H1 (cell line): ENCODE data around the gene GYPC. TPM values are rescaled to one million over a fixed set of nuclear protein-coding genes. Genes with fewer than 3 reads are reported as not detected.
A peak's percentile ranks its signal among the peaks of the same experiment; 100 is the strongest.

Experiments used
- CTCF ChIA-PET: fragments of 300-600 bp; sonication (Branson Sonifier 250); formaldehyde crosslinking; loops from one replicate; lab custom pipeline; 2021; ENCODE audit not compliant: partially characterized antibody; lab: Charles Lee
- POLR2A ChIA-PET: fragments of 300-600 bp; sonication (Branson Sonifier 250); formaldehyde crosslinking; loops from one replicate; lab custom pipeline; 2021; ENCODE audit warnings: inconsistent platforms; ENCODE audit not compliant: partially characterized antibody; lab: Charles Lee
- DNase-seq, 2 experiments: peaks; one replicate each; pipeline versions ENCODE4 v3.0.0 to v3.0.0-alpha.2; 2010 to 2022; ENCODE audit warnings: low spot score in 2 of 2, low read depth in 1 of 2, mixed read lengths in 1 of 2
- FAIRE-seq: peaks from 2 replicates; lab custom pipeline; 2011; peaks lifted over from hg19 to GRCh38; lab: Jason Lieb, UNC
- H2AFZ ChIP-seq: 2 replicates; pipeline ENCODE4 v1.8.1; 2012; ENCODE audit warnings: low read length, inconsistent platforms
- H2AK5ac ChIP-seq: 2 replicates; pipeline ENCODE4 v1.6.1; 2013; ENCODE audit warnings: low read depth, low read length
- H2BK120ac ChIP-seq: replicated peaks from 2 replicates; pipeline ENCODE3; 2013; ENCODE audit warnings: low read depth, low read length, inconsistent platforms
- H2BK12ac ChIP-seq: 2 replicates; pipeline ENCODE4 v1.6.1; 2013; ENCODE audit warnings: low read depth, low read length
- H2BK15ac ChIP-seq: 2 replicates; pipeline ENCODE4 v1.6.1; 2013; ENCODE audit warnings: low read length
- H2BK20ac ChIP-seq: 2 replicates; pipeline ENCODE4 v1.6.1; 2013; ENCODE audit warnings: low read length
- H2BK5ac ChIP-seq: 2 replicates; pipeline ENCODE4 v1.6.1; 2013; ENCODE audit warnings: low read depth, low read length
- H3K14ac ChIP-seq: 2 replicates; pipeline ENCODE4 v1.6.1; 2013; ENCODE audit warnings: inconsistent platforms; ENCODE audit not compliant: insufficient read length
- H3K18ac ChIP-seq: 2 replicates; pipeline ENCODE4 v1.6.1; 2013; ENCODE audit warnings: low read length; ENCODE audit errors: extremely low read depth
- H3K23ac ChIP-seq: 2 replicates; pipeline ENCODE4 v1.6.1; 2013; ENCODE audit warnings: inconsistent platforms; ENCODE audit not compliant: insufficient read length
- H3K23me2 ChIP-seq: 2 replicates; pipeline ENCODE4 v1.6.1; 2013; ENCODE audit warnings: low read depth, low read length
- H3K27ac ChIP-seq: 2 replicates; pipeline ENCODE4 v1.6.1; 2011; ENCODE audit warnings: low read depth, low read length, inconsistent platforms
- H3K27me3 ChIP-seq, 4 experiments: replicated peaks in 1 of 4; 1 replicate in 1 of 4; 2 replicates in 3 of 4; pipeline versions ENCODE4 v1.6.1 to v1.8.1; 2011 to 2013; ENCODE audit warnings: low read length in 3 of 4, mild to moderate bottlenecking in 3 of 4, inconsistent platforms in 2 of 4, mixed read lengths in 2 of 4, moderate library complexity in 1 of 4; ENCODE audit not compliant: control insufficient read depth in 3 of 4, insufficient read depth in 3 of 4; ENCODE audit errors: extremely low read depth in 1 of 4
- H3K36me3 ChIP-seq, 4 experiments: 2 replicates each; pipeline versions ENCODE4 v1.6.1 to v1.8.1; 2011 to 2013; ENCODE audit warnings: mild to moderate bottlenecking in 4 of 4, low read length in 3 of 4, moderate library complexity in 2 of 4, control low read depth in 1 of 4, inconsistent platforms in 1 of 4; ENCODE audit not compliant: insufficient read depth in 4 of 4, control insufficient read depth in 2 of 4
- H3K4ac ChIP-seq: replicated peaks from 2 replicates; pipeline ENCODE3; 2013; ENCODE audit warnings: low read length, low read depth, mixed read lengths, inconsistent platforms; ENCODE audit not compliant: insufficient read length
- H3K4me1 ChIP-seq, 4 experiments: replicated peaks in 1 of 4; 1 replicate in 1 of 4; 2 replicates in 3 of 4; pipeline versions ENCODE4 v1.6.1 to v1.8.1; 2011 to 2013; ENCODE audit warnings: low read length in 3 of 4, inconsistent platforms in 2 of 4, mixed read lengths in 1 of 4; ENCODE audit not compliant: insufficient read depth in 4 of 4, control insufficient read depth in 3 of 4
- H3K4me2 ChIP-seq, 2 experiments: 2 replicates each; pipeline versions ENCODE4 v1.6.1 to v1.8.1; 2011 to 2013; ENCODE audit warnings: low read depth in 2 of 2, low read length in 2 of 2, control low read depth in 1 of 2, inconsistent platforms in 1 of 2, mild to moderate bottlenecking in 1 of 2; ENCODE audit not compliant: insufficient read depth in 1 of 2
- H3K4me3 ChIP-seq, 4 experiments: fragments of 200-600, 300-600 bp in 1 of 4; sonication (generic), shearing (Covaris generic), sonication (Bioruptor Twin) in 1 of 4; 2 replicates each; pipeline versions ENCODE4 v1.5.1 to v1.8.1; 2011 to 2016; ENCODE audit warnings: low read length in 4 of 4, low read depth in 3 of 4, control low read depth in 2 of 4, inconsistent platforms in 2 of 4, mild to moderate bottlenecking in 2 of 4, mixed read lengths in 1 of 4, moderate library complexity in 1 of 4; ENCODE audit not compliant: insufficient read depth in 2 of 4; ENCODE audit errors: extremely low read depth in 1 of 4
- H3K56ac ChIP-seq: replicated peaks from 2 replicates; pipeline ENCODE3; 2013; ENCODE audit warnings: low read depth, mild to moderate bottlenecking, mixed read lengths, low read length, inconsistent platforms; ENCODE audit not compliant: insufficient read length
- H3K79me1 ChIP-seq: 2 replicates; pipeline ENCODE4 v1.6.1; 2013; ENCODE audit warnings: low read depth, low read length, control low read depth
- H3K79me2 ChIP-seq, 2 experiments: 2 replicates each; pipeline versions ENCODE4 v1.6.1 to v1.8.1; 2012 to 2013; ENCODE audit warnings: low read length in 2 of 2, mild to moderate bottlenecking in 2 of 2, inconsistent platforms in 1 of 2; ENCODE audit not compliant: insufficient read depth in 2 of 2, control insufficient read depth in 1 of 2
- H3K9ac ChIP-seq, 4 experiments: replicated peaks in 1 of 4; 1 replicate in 1 of 4; 2 replicates in 3 of 4; pipeline versions ENCODE4 v1.6.1 to v1.8.1; 2011 to 2013; ENCODE audit warnings: low read depth in 3 of 4, low read length in 3 of 4, control low read depth in 2 of 4, mild to moderate bottlenecking in 2 of 4, moderate library complexity in 2 of 4, inconsistent platforms in 1 of 4; ENCODE audit errors: extremely low read depth in 1 of 4
- H3K9me3 ChIP-seq, 2 experiments: 2 replicates each; pipeline versions ENCODE4 v1.6.1 to v1.8.1; 2012 to 2013; ENCODE audit warnings: mild to moderate bottlenecking in 2 of 2, moderate library complexity in 2 of 2, control low read depth in 1 of 2, inconsistent platforms in 1 of 2, low read depth in 1 of 2, low read length in 1 of 2, mixed read lengths in 1 of 2; ENCODE audit not compliant: insufficient read depth in 2 of 2
- H4K20me1 ChIP-seq, 2 experiments: replicated peaks in 1 of 2; 2 replicates each; pipeline versions ENCODE3 to v1.8.1; 2011 to 2013; ENCODE audit warnings: inconsistent platforms in 2 of 2, low read length in 2 of 2, mild to moderate bottlenecking in 1 of 2; ENCODE audit not compliant: insufficient read depth in 2 of 2, control insufficient read depth in 1 of 2
- H4K5ac ChIP-seq: 2 replicates; pipeline ENCODE4 v1.6.1; 2013; ENCODE audit warnings: low read length, low read depth, mixed read lengths, inconsistent platforms; ENCODE audit not compliant: insufficient read length
- H4K8ac ChIP-seq: 2 replicates; pipeline ENCODE4 v1.8.0; 2013; ENCODE audit warnings: mild to moderate bottlenecking, moderate library complexity, low read length, inconsistent platforms; ENCODE audit not compliant: insufficient read depth; ENCODE audit errors: extremely low read depth
- H4K91ac ChIP-seq: replicated peaks from 2 replicates; pipeline ENCODE3; 2013; ENCODE audit warnings: low read length, mixed read lengths, inconsistent platforms; ENCODE audit not compliant: insufficient read length
- CBX8 ChIP-seq: fragments of 300-800, 300-1000 bp; sonication (generic); IDR thresholded peaks from 2 replicates; pipeline ENCODE4 v1.7.1; 2016; ENCODE audit warnings: low read depth, low read length, borderline replicate concordance
- CEBPB ChIP-seq: IDR thresholded peaks from 2 replicates; pipeline ENCODE4 v1.6.1; 2012; ENCODE audit warnings: low read depth, low read length
- HDAC6 ChIP-seq: IDR thresholded peaks from one replicate; pipeline ENCODE4 v1.7.1; 2012; ENCODE audit warnings: low read depth, mild to moderate bottlenecking, inconsistent platforms, low read length, moderate library complexity
- JUN ChIP-seq: IDR thresholded peaks from 2 replicates; pipeline ENCODE4 v1.6.1; 2011; ENCODE audit warnings: low read depth, mild to moderate bottlenecking, improper control_type of control experiment, low read length
- POU5F1 ChIP-seq: IDR thresholded peaks from 2 replicates; pipeline ENCODE4 v1.6.1; 2011; ENCODE audit warnings: low read depth, mild to moderate bottlenecking, low read length, moderate library complexity
- RXRA ChIP-seq: IDR thresholded peaks from 2 replicates; pipeline ENCODE4 v1.6.1; 2011; ENCODE audit warnings: low read depth, mild to moderate bottlenecking, low read length, moderate library complexity; ENCODE audit not compliant: insufficient read depth
- SP4 ChIP-seq: IDR thresholded peaks from 2 replicates; pipeline ENCODE4 v1.6.1; 2012; ENCODE audit warnings: low read length, inconsistent platforms
- TBP ChIP-seq: IDR thresholded peaks from 2 replicates; pipeline ENCODE4 v1.6.1; 2011; ENCODE audit warnings: low read depth, low read length, improper control_type of control experiment
- TCF12 ChIP-seq: IDR thresholded peaks from 2 replicates; pipeline ENCODE4 v1.6.1; 2011; ENCODE audit warnings: low read depth, mild to moderate bottlenecking, low read length
- YY1 ChIP-seq: IDR thresholded peaks from 2 replicates; pipeline ENCODE4 v1.6.1; 2011; ENCODE audit warnings: low read depth, mild to moderate bottlenecking, low read length
- ZNF274 ChIP-seq: IDR thresholded peaks from 2 replicates; pipeline ENCODE4 v1.7.0; 2012; ENCODE audit warnings: low read length, borderline replicate concordance; ENCODE audit errors: extremely low read depth
- WGBS, 2 experiments: shearing (Covaris generic) in 1 of 2; methylation state at CpG; one replicate each; pipeline versions ENCODE4 v1.1.6 to v1.1.7; 2013 to 2015; ENCODE audit warnings: low lambda C conversion rate in 2 of 2, mixed read lengths in 2 of 2, inconsistent platforms in 1 of 2, low coverage in 1 of 2, missing lambda C conversion rate in 1 of 2; ENCODE audit not compliant: insufficient replicate concordance in 2 of 2, insufficient coverage in 1 of 2, insufficient read length in 1 of 2; ENCODE audit errors: extremely low coverage in 1 of 2, missing lambda C conversion rate in 1 of 2; 5-methylcytosine and 5-hydroxymethylcytosine counted together
- polyA plus RNA-seq, 7 experiments: library from polyadenylated mRNA; depleted of rRNA in 3 of 7; stranded (reverse) in 5 of 7; unstranded in 2 of 7; fragments of >200 nt in 5 of 7; fragments of 200-250 nt in 2 of 7; gene quantifications; 1 replicate in 5 of 7; 2 replicates in 1 of 7; 4 replicates in 1 of 7; pipeline versions ENCODE4 v1.2.1 to v1.2.3, GENCODE V29; 2011 to 2013; ENCODE audit warnings: missing spikeins in 2 of 7, mixed read lengths in 2 of 7
- total RNA-seq: library from RNA; stranded (reverse); fragmentation: NEBNext Ultra II Directional; extraction: Animal tissue kit (Norgen Biotek cat#: 25700); gene quantifications from 2 replicates; pipeline ENCODE4 v1.2.1, GENCODE V29; 2021
- TF ChIP-seq, protein P1 (sequence below): IDR thresholded peaks from 2 replicates; pipeline ENCODE4 v1.6.1; 2011; ENCODE audit warnings: low read depth, mild to moderate bottlenecking, low read length; ENCODE audit not compliant: insufficient read depth
- TF ChIP-seq, protein P2 (sequence below): IDR thresholded peaks from 2 replicates; pipeline ENCODE4 v1.6.1; 2011; ENCODE audit warnings: low read length, improper control_type of control experiment

Gene GYPC
- total and polyA plus RNA-seq, 2 of the 8 experiments (the other 6 are each of a cell fraction or from before 2014, with no cell fraction given), result 26.8 to 53.6 TPM

GRCh38 chr2:126677176-126677538 lies 21.2 kb downstream of the GYPC start:
- CTCF ChIA-PET, result no interaction called here
- TF ChIP-seq RXRA (no peak), HDAC6 (no peak), SP4 (no peak), YY1 (no peak), JUN (no peak), POU5F1 (no peak), TBP (no peak), TCF12 (no peak), CBX8 (no peak), CEBPB (no peak), ZNF274 (no peak)
- TF ChIP-seq, protein P1, sequence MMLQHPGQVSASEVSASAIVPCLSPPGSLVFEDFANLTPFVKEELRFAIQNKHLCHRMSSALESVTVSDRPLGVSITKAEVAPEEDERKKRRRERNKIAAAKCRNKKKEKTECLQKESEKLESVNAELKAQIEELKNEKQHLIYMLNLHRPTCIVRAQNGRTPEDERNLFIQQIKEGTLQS, result no peak
- TF ChIP-seq, protein P2, sequence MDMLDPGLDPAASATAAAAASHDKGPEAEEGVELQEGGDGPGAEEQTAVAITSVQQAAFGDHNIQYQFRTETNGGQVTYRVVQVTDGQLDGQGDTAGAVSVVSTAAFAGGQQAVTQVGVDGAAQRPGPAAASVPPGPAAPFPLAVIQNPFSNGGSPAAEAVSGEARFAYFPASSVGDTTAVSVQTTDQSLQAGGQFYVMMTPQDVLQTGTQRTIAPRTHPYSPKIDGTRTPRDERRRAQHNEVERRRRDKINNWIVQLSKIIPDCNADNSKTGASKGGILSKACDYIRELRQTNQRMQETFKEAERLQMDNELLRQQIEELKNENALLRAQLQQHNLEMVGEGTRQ, result no peak

More at GRCh38 chr2:126677176-126677538, 21.2 kb downstream of the GYPC start:
- WGBS, 2 experiments, result 100% methylated on average over 1 of the region's 1 CpG; no CpG with 5 or more reads in 1 of the 2 experiments
- Histone ChIP-seq H3K9me3 (peaks cover 4 to 15% of the 10 kb centered on the region in 2 experiments; a peak in 3 of 4 replicates), H3K79me1 (peaks cover 2% of the 10 kb centered on the region; the same call in 1 of the 2 replicates), H3K23me2 (peaks cover 6% of the 10 kb centered on the region; the same call in 1 of the 2 replicates), H4K20me1 (peaks cover 0 to 2% of the 10 kb centered on the region in 2 experiments), H4K91ac (peak overlapping the region; percentile 46), H2AFZ (no peak overlapping the region), H2BK120ac (no peak overlapping the region), H3K14ac (no peak overlapping the region), H3K79me2 (no peaks in the 10 kb centered on the region), H2BK12ac (peak overlapping the region; percentile 35; the same call in 1 of the 2 replicates), H3K4me2 (no peak overlapping the region), H3K4ac (no peak overlapping the region), H3K27me3 (no peaks in the 10 kb centered on the region), H2BK5ac (no peak overlapping the region), H3K27ac (no peak overlapping the region), H2BK20ac (no peak overlapping the region), H3K23ac (peak overlapping the region; percentile 54), H4K8ac (no peak overlapping the region), H3K36me3 (no peaks in the 10 kb centered on the region), H3K9ac (no peak overlapping the region), H3K4me3 (no peak overlapping the region), H3K56ac (peak overlapping the region; percentile 98), H2BK15ac (no peak overlapping the region), H4K5ac (no peak overlapping the region), H3K18ac (no peak overlapping the region), H3K4me1 (no peaks in the 10 kb centered on the region), H2AK5ac (0 out of 2 replicates have a peak overlapping the region, but pooled peaks have one; percentile 45)
- POLR2A ChIA-PET, result no interaction called here
- no peak for FAIRE-seq
- no peak for DNase-seq
